Breast epithelium (tissue), 4 donors: ENCODE results near the gene HDAC8. TPM values are rescaled to one million over a fixed set of nuclear protein-coding genes. Genes with fewer than 3 reads are reported as not detected.

Experiments
- DNase-seq, 2 donors: peaks; one replicate each; pipeline ENCODE4 v3.0.0-alpha.2; 2019; ENCODE audit warnings: low spot score in 2 of 2
- H3K27ac ChIP-seq, 2 donors: fragments of 200-600 bp; sonication (generic) in 1 of 2; one replicate each; pipeline ENCODE4 v1.5.1; 2016 to 2019; ENCODE audit warnings: mild to moderate bottlenecking in 1 of 2
- H3K27me3 ChIP-seq, 2 donors: fragments of 200-600 bp; sonication (generic) in 1 of 2; one replicate each; pipeline versions ENCODE4 v1.5.1 to v1.6.0; 2017 to 2019; ENCODE audit warnings: control low read depth in 1 of 2, mild to moderate bottlenecking in 1 of 2
- H3K36me3 ChIP-seq: fragments of 200-600 bp; one replicate; pipeline ENCODE4 v1.5.1; 2019
- H3K4me1 ChIP-seq, 2 donors: fragments of 200-600 bp; sonication (generic); one replicate each; pipeline ENCODE4 v1.5.1; 2016 to 2019; ENCODE audit warnings: control low read depth in 1 of 2
- H3K4me3 ChIP-seq, 3 donors: fragments of 200-600 bp; sonication (generic); 1 replicate in 2 of 3; 2 replicates in 1 of 3; pipeline ENCODE4 v1.5.1; 2016 to 2019; ENCODE audit warnings: mild to moderate bottlenecking in 3 of 3, moderate library complexity in 2 of 3
- H3K9me3 ChIP-seq, 2 donors: fragments of 200-600 bp; sonication (generic) in 1 of 2; one replicate each; pipeline ENCODE4 v1.5.1; 2016 to 2019; ENCODE audit warnings: control low read depth in 1 of 2
- CTCF ChIP-seq, 3 donors: fragments of 450-650 bp; IDR thresholded peaks; one replicate each; pipeline ENCODE4 v1.5.1; 2016 to 2017; ENCODE audit warnings: antibody characterized with exemption in 3 of 3, mild to moderate bottlenecking in 3 of 3, moderate library complexity in 3 of 3
- POLR2A ChIP-seq: fragments of 450-650 bp; IDR thresholded peaks from one replicate; pipeline ENCODE4 v1.6.1; 2016; ENCODE audit warnings: antibody characterized with exemption, mild to moderate bottlenecking, moderate library complexity
- POLR2AphosphoS5 ChIP-seq, 3 donors: sonication (generic); formaldehyde crosslinking; IDR thresholded peaks; one replicate each; pipeline ENCODE4 v1.6.1; 2017; ENCODE audit warnings: antibody characterized with exemption in 3 of 3
- intact Hi-C: fragments of 100-400 bp; cut with DNase I; formaldehyde crosslinking; loops from one replicate; pipeline ENCODE4 v1.15.1; 2023; ENCODE audit warnings: low total_unique reads
- total RNA-seq, 3 donors: library from RNA; depleted of rRNA; stranded (reverse); fragments of >200 nt; gene quantifications; one replicate each; pipeline ENCODE4 v1.1.0, GENCODE V29; 2016

Gene HDAC8
- total RNA-seq, 3 donors from 2014 or later, result 29.1 to 62.6 (median 51.5) TPM

- H3K27me3 ChIP-seq, result peaks cover 0 to 8% of the 10 kb centered on the region in 2 donors
- no peak for DNase-seq
- intact Hi-C loops, result no loop called here
- TF ChIP-seq CTCF (IDR thresholded peaks at IDR 0.05) (no peak), POLR2AphosphoS5 (IDR thresholded peaks at IDR 0.05) (no peak), POLR2A (no peak)
- H3K4me1 ChIP-seq, result peaks cover 0 to 6% of the 10 kb centered on the region in 2 donors
- H3K9me3 ChIP-seq, result no peaks in the 10 kb centered on the region
- H3K4me3 ChIP-seq, result no peak overlapping the region
- no peaks in the 10 kb centered on the region for H3K36me3 ChIP-seq
- H3K27ac ChIP-seq, result no peak overlapping the region
Observed at GRCh38 chrX:72280321-72280845, 292.3 kb downstream of the HDAC8 start.

Other genes starting within 250 kb of the HDAC8 start
- gene PHKA1, start 141.5 kb upstream of the HDAC8 start, total RNA-seq, result 10 to 100 TPM in 1 of 3 donors, 1 to 10 TPM in 2; 4.5 to 11.9 (median 9.8) TPM
- 1 to 10 TPM in 1 of 3 donors, not detected in 2; 2.0 TPM for gene DMRTC1B, start 204.0 kb upstream of the HDAC8 start, total RNA-seq
- gene FAM236B, start 209.8 kb upstream of the HDAC8 start, total RNA-seq, result not detected
- gene FAM236D, start 235.4 kb upstream of the HDAC8 start, total RNA-seq, result not detected